ENCODE results near the gene SPOPL. TPM values are rescaled to one million over a fixed set of nuclear protein-coding genes. Genes with fewer than 3 reads are reported as not detected.

Gene SPOPL
- total and polyA plus RNA-seq, 10 of the 15 experiments (the other 5 are each of a cell fraction or from before 2014, with no cell fraction given): 4.0 to 25.0 (median 11.5) TPM

DNA sequence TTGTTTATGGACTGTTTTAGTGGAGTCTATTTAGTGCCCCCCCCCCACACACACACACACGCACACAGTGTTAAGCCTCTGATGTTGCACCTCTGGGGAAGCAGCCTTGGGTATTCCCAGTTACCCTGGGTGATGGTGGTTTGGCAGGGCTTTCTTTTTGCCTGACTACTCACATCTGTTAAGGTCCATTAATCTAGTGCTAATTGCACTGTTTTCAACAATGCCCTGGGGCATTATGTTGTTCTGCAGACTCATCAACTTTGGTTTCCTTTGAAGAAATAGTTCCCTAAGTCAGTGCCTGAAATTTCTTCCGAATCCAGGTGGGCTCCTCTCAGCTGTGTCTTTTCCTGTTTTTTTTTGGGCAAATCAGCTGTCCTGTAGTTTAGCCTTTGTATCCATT, 34.7 kb downstream of the SPOPL start (continued):
- TF ChIP-seq ETV6 (conservative IDR thresholded peaks at IDR 0.05 in 1 of 2, IDR thresholded peaks at IDR 0.05 in 1 of 2; ENCODE audit: borderline replicate concordance in 1 of 2, low read depth in 1 of 2): no peak
- TF ChIP-seq, protein P1, sequence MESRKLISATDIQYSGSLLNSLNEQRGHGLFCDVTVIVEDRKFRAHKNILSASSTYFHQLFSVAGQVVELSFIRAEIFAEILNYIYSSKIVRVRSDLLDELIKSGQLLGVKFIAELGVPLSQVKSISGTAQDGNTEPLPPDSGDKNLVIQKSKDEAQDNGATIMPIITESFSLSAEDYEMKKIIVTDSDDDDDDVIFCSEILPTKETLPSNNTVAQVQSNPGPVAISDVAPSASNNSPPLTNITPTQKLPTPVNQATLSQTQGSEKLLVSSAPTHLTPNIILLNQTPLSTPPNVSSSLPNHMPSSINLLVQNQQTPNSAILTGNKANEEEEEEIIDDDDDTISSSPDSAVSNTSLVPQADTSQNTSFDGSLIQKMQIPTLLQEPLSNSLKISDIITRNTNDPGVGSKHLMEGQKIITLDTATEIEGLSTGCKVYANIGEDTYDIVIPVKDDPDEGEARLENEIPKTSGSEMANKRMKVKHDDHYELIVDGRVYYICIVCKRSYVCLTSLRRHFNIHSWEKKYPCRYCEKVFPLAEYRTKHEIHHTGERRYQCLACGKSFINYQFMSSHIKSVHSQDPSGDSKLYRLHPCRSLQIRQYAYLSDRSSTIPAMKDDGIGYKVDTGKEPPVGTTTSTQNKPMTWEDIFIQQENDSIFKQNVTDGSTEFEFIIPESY (IDR thresholded peaks at IDR 0.05): no peak

DNA sequence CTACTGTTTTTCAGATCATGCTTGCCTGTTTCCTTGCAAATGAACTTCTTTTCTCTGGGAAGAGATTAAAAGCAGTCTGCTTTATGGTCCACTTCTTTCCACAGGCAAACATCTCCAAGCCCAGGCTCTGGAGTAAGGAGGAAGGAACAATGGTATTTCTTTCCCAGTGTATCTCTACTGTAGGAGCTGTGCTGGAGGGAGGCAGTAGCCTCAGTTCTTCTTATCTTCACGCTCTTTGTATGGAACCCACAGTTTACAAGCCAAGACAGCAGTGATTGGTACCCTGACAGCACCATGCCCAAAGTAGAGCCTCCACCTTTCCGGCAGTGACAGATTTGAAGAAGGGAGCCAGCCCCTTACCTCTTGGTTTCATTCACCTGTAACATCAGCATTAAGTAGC, 35.2 kb downstream of the SPOPL start:
- Histone ChIP-seq H3K79me2 (ENCODE audit: control insufficient read depth, insufficient read depth, low read length) (peaks cover 47% of the 10 kb centered on the region), H3K4me1 (ENCODE audit: control insufficient read depth, insufficient read depth, low read length) (no peaks in the 10 kb centered on the region; the same call in 1 of the 2 replicates), H3K9me3 (replicated peaks; ENCODE audit: control insufficient read depth, insufficient read depth, low read length) (peaks cover 20% of the 10 kb centered on the region), H3K4me2 (ENCODE audit: control insufficient read depth, insufficient read depth) (no peak overlapping the region), H3K36me3 (ENCODE audit: control insufficient read depth in 2 of 2, insufficient read depth in 2 of 2, low read length in 1 of 2) (no peaks in the 10 kb centered on the region; a peak in 1 of 4 replicates), H3K27me3 (replicated peaks in 1 of 2; ENCODE audit: control insufficient read depth in 2 of 2, insufficient read depth in 2 of 2, low read length in 1 of 2) (no peaks in the 10 kb centered on the region), H3K27ac (ENCODE audit: control insufficient read depth, insufficient read depth) (peak overlapping the region; percentile 0; the same call in 1 of the 2 replicates), H4K20me1 (ENCODE audit: control insufficient read depth, insufficient read depth) (no peaks in the 10 kb centered on the region), H2AFZ (ENCODE audit: control insufficient read depth, low read depth, low read length) (no peak overlapping the region), H3K4me3 (no peak overlapping the region), H3K9ac (ENCODE audit: control insufficient read depth, insufficient read depth, low read length) (no peak overlapping the region)
- 100% methylated on average over 2 of the region's 2 CpGs for WGBS (ENCODE audit: insufficient coverage, insufficient replicate concordance, low lambda C conversion rate, missing lambda C conversion rate)
- ChIA-PET CTCF (interaction anchor here (0.7 to 1.5 kb wide), 4 partner anchors 10 to 34 kb away, joined by 4 to 5 read pairs (median 4); no protein-coding TSS in a partner anchor), RAD21 (ENCODE audit: unreplicated experiment) (interaction anchor here (1.0 to 3.0 kb wide), 6 partner anchors 8 to 33 kb away, joined by 3 to 15 read pairs (median 6); no protein-coding TSS in a partner anchor), POLR2A (interaction anchor here (0.8 to 3.1 kb wide), 6 partner anchors 9 to 33 kb away, joined by 3 to 35 read pairs (median 4); no protein-coding TSS in a partner anchor), SMC1A (ENCODE audit: uncharacterized antibody, unreplicated experiment) (interaction anchor here (0.9 to 4.3 kb wide), 9 partner anchors 8 to 624 kb away, joined by 3 to 60 read pairs (median 5); no protein-coding TSS in a partner anchor)
- FAIRE-seq: no peak
- intact Hi-C loops (cut with micrococcal nuclease; ENCODE audit: unreplicated experiment): no loop called here
- in situ Hi-C loops (cut with MboI): no loop called here
- ATAC-seq: peak; percentile 28
- TF ChIP-seq, protein P2, sequence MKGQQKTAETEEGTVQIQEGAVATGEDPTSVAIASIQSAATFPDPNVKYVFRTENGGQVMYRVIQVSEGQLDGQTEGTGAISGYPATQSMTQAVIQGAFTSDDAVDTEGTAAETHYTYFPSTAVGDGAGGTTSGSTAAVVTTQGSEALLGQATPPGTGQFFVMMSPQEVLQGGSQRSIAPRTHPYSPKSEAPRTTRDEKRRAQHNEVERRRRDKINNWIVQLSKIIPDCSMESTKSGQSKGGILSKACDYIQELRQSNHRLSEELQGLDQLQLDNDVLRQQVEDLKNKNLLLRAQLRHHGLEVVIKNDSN (IDR thresholded peaks at IDR 0.05; ENCODE audit: borderline replicate concordance, extremely low read length, insufficient read depth, low read depth, low read length): no peak
- TF ChIP-seq GABPA (IDR thresholded peaks at IDR 0.05; ENCODE audit: low read depth): no peak
- TF ChIP-seq BACH1 (IDR thresholded peaks at IDR 0.05; ENCODE audit: borderline replicate concordance): no peak
- TF ChIP-seq ZNF207 (IDR thresholded peaks at IDR 0.05; ENCODE audit: borderline replicate concordance): no peak
- no peak for TF ChIP-seq IRF4 (IDR thresholded peaks at IDR 0.05; ENCODE audit: low read depth, low read length)
- TF ChIP-seq TAF1 (IDR thresholded peaks at IDR 0.05; ENCODE audit: borderline replicate concordance, low read depth, low read length): no peak
- no TSS peak for BruUV-seq (replicated peaks)
- DNase-seq (ENCODE audit: low read depth, low spot score): no peak
